ENCODE measurements around the gene PSORS1C1.

Gene PSORS1C1

DNA sequence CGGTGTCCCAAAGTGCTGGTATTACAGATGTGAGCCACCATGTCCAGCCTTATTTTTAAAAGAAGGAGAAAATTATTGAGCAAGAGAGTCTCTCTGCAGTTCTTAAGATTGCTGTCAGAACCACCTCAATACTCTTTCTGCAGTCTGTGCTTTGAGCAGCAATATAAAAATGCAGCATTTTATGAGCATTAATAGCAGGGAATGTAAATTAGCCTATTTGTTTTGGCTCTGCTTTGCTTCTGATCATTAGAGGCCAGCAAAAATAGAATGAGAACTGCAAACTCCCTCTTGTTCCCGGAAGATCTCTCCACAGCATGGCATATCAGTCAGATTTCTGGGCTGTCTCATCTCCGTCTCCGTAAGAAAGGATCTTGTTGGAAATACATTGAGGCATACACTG, 38.0 kb upstream of the PSORS1C1 start:
- H3K4me3 ChIP-seq (replicated peaks; ENCODE audit: insufficient read depth, low read length): no peak overlapping the region
- H3K27ac ChIP-seq (replicated peaks): no peak overlapping the region
- no peaks in the 10 kb centered on the region for H3K27me3 ChIP-seq (ENCODE audit: insufficient read depth, poor library complexity, severe bottlenecking)
- DNase-seq (ENCODE audit: low read depth in 1 of 2, low spot score in 1 of 2): no peak
- TF ChIP-seq, protein P1, sequence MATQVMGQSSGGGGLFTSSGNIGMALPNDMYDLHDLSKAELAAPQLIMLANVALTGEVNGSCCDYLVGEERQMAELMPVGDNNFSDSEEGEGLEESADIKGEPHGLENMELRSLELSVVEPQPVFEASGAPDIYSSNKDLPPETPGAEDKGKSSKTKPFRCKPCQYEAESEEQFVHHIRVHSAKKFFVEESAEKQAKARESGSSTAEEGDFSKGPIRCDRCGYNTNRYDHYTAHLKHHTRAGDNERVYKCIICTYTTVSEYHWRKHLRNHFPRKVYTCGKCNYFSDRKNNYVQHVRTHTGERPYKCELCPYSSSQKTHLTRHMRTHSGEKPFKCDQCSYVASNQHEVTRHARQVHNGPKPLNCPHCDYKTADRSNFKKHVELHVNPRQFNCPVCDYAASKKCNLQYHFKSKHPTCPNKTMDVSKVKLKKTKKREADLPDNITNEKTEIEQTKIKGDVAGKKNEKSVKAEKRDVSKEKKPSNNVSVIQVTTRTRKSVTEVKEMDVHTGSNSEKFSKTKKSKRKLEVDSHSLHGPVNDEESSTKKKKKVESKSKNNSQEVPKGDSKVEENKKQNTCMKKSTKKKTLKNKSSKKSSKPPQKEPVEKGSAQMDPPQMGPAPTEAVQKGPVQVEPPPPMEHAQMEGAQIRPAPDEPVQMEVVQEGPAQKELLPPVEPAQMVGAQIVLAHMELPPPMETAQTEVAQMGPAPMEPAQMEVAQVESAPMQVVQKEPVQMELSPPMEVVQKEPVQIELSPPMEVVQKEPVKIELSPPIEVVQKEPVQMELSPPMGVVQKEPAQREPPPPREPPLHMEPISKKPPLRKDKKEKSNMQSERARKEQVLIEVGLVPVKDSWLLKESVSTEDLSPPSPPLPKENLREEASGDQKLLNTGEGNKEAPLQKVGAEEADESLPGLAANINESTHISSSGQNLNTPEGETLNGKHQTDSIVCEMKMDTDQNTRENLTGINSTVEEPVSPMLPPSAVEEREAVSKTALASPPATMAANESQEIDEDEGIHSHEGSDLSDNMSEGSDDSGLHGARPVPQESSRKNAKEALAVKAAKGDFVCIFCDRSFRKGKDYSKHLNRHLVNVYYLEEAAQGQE (IDR thresholded peaks at IDR 0.05; ENCODE audit: insufficient replicate concordance, low read depth): no peak
- TF ChIP-seq POLR2AphosphoS5 (IDR thresholded peaks at IDR 0.05; ENCODE audit: low read depth) (no peak), GABPA (IDR thresholded peaks at IDR 0.05; ENCODE audit: low read depth) (no peak), CTCF (IDR thresholded peaks at IDR 0.05; ENCODE audit: insufficient read depth, low read length) (no peak), SPI1 (IDR thresholded peaks at IDR 0.05; ENCODE audit: borderline replicate concordance, low read depth) (no peak)

- peak overlapping the region; percentile 18; the same call in 1 of the 2 replicates for H3K4me3 ChIP-seq (replicated peaks; ENCODE audit: insufficient read depth, low read length)
- H3K27ac ChIP-seq (replicated peaks): no peak overlapping the region
- DNase-seq (ENCODE audit: low read depth in 1 of 2, low spot score in 1 of 2): peak; percentile 12 to 52
- no peaks in the 10 kb centered on the region for H3K27me3 ChIP-seq (ENCODE audit: insufficient read depth, poor library complexity, severe bottlenecking)
- TF ChIP-seq SPI1 (IDR thresholded peaks at IDR 0.05; ENCODE audit: borderline replicate concordance, low read depth): no peak
- peak; percentile 78 for TF ChIP-seq CTCF (IDR thresholded peaks at IDR 0.05; ENCODE audit: insufficient read depth, low read length)
- no peak for TF ChIP-seq POLR2AphosphoS5 (IDR thresholded peaks at IDR 0.05; ENCODE audit: low read depth)
- no peak for TF ChIP-seq GABPA (IDR thresholded peaks at IDR 0.05; ENCODE audit: low read depth)
Measured at GRCh38 chr6:31079656-31080261, 34.8 kb upstream of the PSORS1C1 start.

DNA sequence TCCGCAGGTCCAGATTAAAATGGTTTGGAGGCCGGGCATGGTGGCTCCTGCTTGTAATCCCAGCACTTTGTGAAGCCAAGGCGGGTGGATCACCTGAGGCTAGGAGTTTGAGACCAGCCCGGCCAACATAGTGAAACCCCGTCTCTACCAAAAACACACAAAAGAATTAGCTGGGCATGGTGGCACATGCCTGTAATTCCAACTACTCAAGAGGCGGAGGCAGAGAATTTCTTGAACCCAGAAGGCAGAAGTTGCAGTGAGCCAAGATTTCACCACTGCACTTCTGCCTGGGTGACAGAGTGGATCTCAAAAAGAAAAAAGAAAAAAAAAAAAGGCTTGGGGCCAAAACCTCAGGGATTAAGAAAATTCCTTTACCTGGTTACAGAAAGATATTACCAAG, 32.7 kb upstream of the PSORS1C1 start:
- Histone ChIP-seq H3K4me3 (replicated peaks; ENCODE audit: insufficient read depth, low read length) (no peak overlapping the region), H3K27me3 (ENCODE audit: insufficient read depth, poor library complexity, severe bottlenecking) (no peaks in the 10 kb centered on the region), H3K27ac (replicated peaks) (no peak overlapping the region)
- TF ChIP-seq, protein P1 (IDR thresholded peaks at IDR 0.05; ENCODE audit: insufficient replicate concordance, low read depth): no peak
- TF ChIP-seq SPI1 (IDR thresholded peaks at IDR 0.05; ENCODE audit: borderline replicate concordance, low read depth) (no peak), GABPA (IDR thresholded peaks at IDR 0.05; ENCODE audit: low read depth) (no peak), CTCF (IDR thresholded peaks at IDR 0.05; ENCODE audit: insufficient read depth, low read length) (no peak), POLR2AphosphoS5 (IDR thresholded peaks at IDR 0.05; ENCODE audit: low read depth) (no peak)
- no peak for DNase-seq (ENCODE audit: low read depth in 1 of 2, low spot score in 1 of 2)

Measured in HL-60 (cell line).